Caco-2 (cell line): Measurements from ENCODE around the gene BANK1. TPM values are rescaled to one million over a fixed set of nuclear protein-coding genes. Genes with fewer than 3 reads are reported as not detected.

ENCODE experiments used
- BruUV-seq: library from RNA; stranded (reverse); fragments of 400-500 nt; replicated peaks from 2 replicates; lab custom pipeline; 2021; lab: Mats Ljungman, UMichigan
- CTCF ChIA-PET: fragments of 300-600 bp; sonication (Branson Sonifier 250); formaldehyde crosslinking; loops from one replicate; lab custom pipeline; 2022; ENCODE audit warnings: antibody characterized with exemption; lab: Charles Lee
- POLR2A ChIA-PET: fragments of 300-600 bp; sonication (Branson Sonifier 250); formaldehyde crosslinking; loops from one replicate; lab custom pipeline; 2022; ENCODE audit warnings: antibody characterized with exemption; lab: Charles Lee
- DNase-seq, 2 experiments: peaks; one replicate each; pipeline versions ENCODE4 v3.0.0 to v3.0.0-alpha.2; 2020 to 2022
- H3K27me3 ChIP-seq: replicated peaks from 2 replicates; pipeline ENCODE4 v1.6.0; 2011; ENCODE audit warnings: low read length; ENCODE audit not compliant: control insufficient read depth, insufficient read depth
- H3K36me3 ChIP-seq: 2 replicates; pipeline ENCODE4 v1.5.1; 2011; ENCODE audit warnings: low read length; ENCODE audit not compliant: control insufficient read depth, insufficient read depth
- H3K4me1 ChIP-seq: fragments of 250-450 bp; sonication (Bioruptor Pico); 2 replicates; pipeline ENCODE4 v1.5.1; 2020; ENCODE audit warnings: mild to moderate bottlenecking
- H3K4me3 ChIP-seq: 2 replicates; pipeline ENCODE4 v1.5.1; 2011; ENCODE audit warnings: low read depth, mild to moderate bottlenecking, control low read depth, low read length
- H3K9me3 ChIP-seq: fragments of 250-450 bp; sonication (Bioruptor Pico); 2 replicates; pipeline ENCODE4 v1.5.1; 2020; ENCODE audit warnings: mild to moderate bottlenecking, moderate library complexity
- H3K27ac Mint-ChIP-seq: one replicate; pipeline ENCODE4 v1.8.0; 2022; ENCODE audit warnings: mixed read lengths; ENCODE audit not compliant: unreplicated experiment
- H3K27me3 Mint-ChIP-seq: one replicate; pipeline ENCODE4 v1.8.0; 2022; ENCODE audit warnings: mixed read lengths; ENCODE audit not compliant: insufficient read depth, unreplicated experiment
- H3K36me3 Mint-ChIP-seq: one replicate; pipeline ENCODE4 v1.8.0; 2022; ENCODE audit warnings: mild to moderate bottlenecking, mixed read lengths; ENCODE audit not compliant: insufficient read depth, unreplicated experiment
- H3K4me1 Mint-ChIP-seq: one replicate; pipeline ENCODE4 v1.8.0; 2022; ENCODE audit warnings: low read depth, mixed read lengths; ENCODE audit not compliant: unreplicated experiment
- H3K4me3 Mint-ChIP-seq: one replicate; pipeline ENCODE4 v1.8.0; 2022; ENCODE audit warnings: mild to moderate bottlenecking, moderate library complexity, mixed read lengths; ENCODE audit not compliant: unreplicated experiment
- H3K9me3 Mint-ChIP-seq: one replicate; pipeline ENCODE4 v1.8.0; 2022; ENCODE audit warnings: mixed read lengths; ENCODE audit not compliant: unreplicated experiment
- CTCF ChIP-seq, 2 experiments: fragments of 200-600 bp in 1 of 2; IDR thresholded peaks; 1 replicate in 1 of 2; 2 replicates in 1 of 2; pipeline versions ENCODE4 v1.5.1 to v1.8.0; 2011 to 2022; ENCODE audit warnings: antibody characterized with exemption in 1 of 2, control low read depth in 1 of 2, inconsistent platforms in 1 of 2, low read depth in 1 of 2, low read length in 1 of 2, mild to moderate bottlenecking in 1 of 2, moderate library complexity in 1 of 2; ENCODE audit not compliant: insufficient read depth in 1 of 2, severe bottlenecking in 1 of 2, unreplicated experiment in 1 of 2
- intact Hi-C: fragments of 100-400 bp; cut with micrococcal nuclease; formaldehyde crosslinking; loops from one replicate; pipeline ENCODE4 v1.10.0; 2022; ENCODE audit not compliant: unreplicated experiment
- total RNA-seq: library from RNA; stranded (reverse); gene quantifications from 2 replicates; pipeline ENCODE4 v1.2.3, GENCODE V29; 2022

The BANK1 gene
- total RNA-seq, 1 experiment from 2014 or later, result 5.7 TPM

- Histone ChIP-seq H3K36me3 (no peaks in the 10 kb centered on the region), H3K9me3 (no peaks in the 10 kb centered on the region), H3K4me1 (no peaks in the 10 kb centered on the region), H3K27me3 (no peaks in the 10 kb centered on the region), H3K4me3 (no peak overlapping the region)
- H3K27me3 Mint-ChIP-seq, result no peaks in the 10 kb centered on the region
- no peaks in the 10 kb centered on the region for H3K9me3 Mint-ChIP-seq
- no peaks in the 10 kb centered on the region for H3K36me3 Mint-ChIP-seq
- ChIA-PET CTCF (no interaction called here), POLR2A (no interaction called here)
- no peak overlapping the region for H3K4me3 Mint-ChIP-seq
- DNase-seq, result no peak
- H3K4me1 Mint-ChIP-seq, result no peaks in the 10 kb centered on the region
- BruUV-seq, result no TSS peak
- H3K27ac Mint-ChIP-seq, result no peak overlapping the region
- intact Hi-C loops, result no loop called here
- TF ChIP-seq CTCF (IDR thresholded peaks at IDR 0.05; ENCODE audit: insufficient read depth in 1 of 2, low read depth in 1 of 2, low read length in 1 of 2, severe bottlenecking in 1 of 2, unreplicated experiment in 1 of 2), result no peak
These were observed 247.0 kb downstream of the BANK1 start for GRCh38 chr4:102037566-102037965.

- intact Hi-C loops, result no loop called here
- H3K9me3 Mint-ChIP-seq, result no peaks in the 10 kb centered on the region
- no peak for DNase-seq
- ChIA-PET POLR2A (no interaction called here), CTCF (no interaction called here)
- no TSS peak for BruUV-seq
- Histone ChIP-seq H3K36me3 (no peaks in the 10 kb centered on the region), H3K9me3 (no peaks in the 10 kb centered on the region), H3K4me3 (no peak overlapping the region), H3K4me1 (no peaks in the 10 kb centered on the region), H3K27me3 (no peaks in the 10 kb centered on the region)
- no peaks in the 10 kb centered on the region for H3K4me1 Mint-ChIP-seq
- no peak overlapping the region for H3K4me3 Mint-ChIP-seq
- no peaks in the 10 kb centered on the region for H3K36me3 Mint-ChIP-seq
- H3K27ac Mint-ChIP-seq, result no peak overlapping the region
- H3K27me3 Mint-ChIP-seq, result no peaks in the 10 kb centered on the region
- no peak for TF ChIP-seq CTCF (IDR thresholded peaks at IDR 0.05; ENCODE audit: insufficient read depth in 1 of 2, low read depth in 1 of 2, low read length in 1 of 2, severe bottlenecking in 1 of 2, unreplicated experiment in 1 of 2)
These were observed 252.6 kb downstream of the BANK1 start for GRCh38 chr4:102042871-102043802.

GRCh38 chr4:102047616-102048015, 257.1 kb downstream of the BANK1 start:
- TF ChIP-seq CTCF (IDR thresholded peaks at IDR 0.05; ENCODE audit: insufficient read depth in 1 of 2, low read depth in 1 of 2, low read length in 1 of 2, severe bottlenecking in 1 of 2, unreplicated experiment in 1 of 2), result no peak

More at GRCh38 chr4:102047616-102048015, 257.1 kb downstream of the BANK1 start:
- Mint-ChIP-seq H3K36me3 (no peaks in the 10 kb centered on the region), H3K4me1 (no peaks in the 10 kb centered on the region), H3K9me3 (no peaks in the 10 kb centered on the region), H3K4me3 (no peak overlapping the region), H3K27me3 (no peaks in the 10 kb centered on the region), H3K27ac (no peak overlapping the region)
- Histone ChIP-seq H3K36me3 (no peaks in the 10 kb centered on the region), H3K27me3 (no peaks in the 10 kb centered on the region), H3K9me3 (no peaks in the 10 kb centered on the region), H3K4me1 (no peaks in the 10 kb centered on the region), H3K4me3 (no peak overlapping the region)
- CTCF ChIA-PET, result no interaction called here
- intact Hi-C loops, result no loop called here
- POLR2A ChIA-PET, result no interaction called here
- no peak for DNase-seq
- BruUV-seq, result no TSS peak
